HepG2 (cell line): ENCODE measurements around the gene PISD. TPM values are rescaled to one million over a fixed set of nuclear protein-coding genes. Genes with fewer than 3 reads are reported as not detected.

Experiments
- AHR ChIP-seq: IDR thresholded peaks from 2 replicates; pipeline ENCODE4 v1.6.1; 2018; ENCODE audit warnings: missing genetic modification reagents, missing compliant biosample characterization
- ATF5 ChIP-seq: sonication (generic); formaldehyde crosslinking; IDR thresholded peaks from 2 replicates; pipeline ENCODE4 v1.4.0; 2020; ENCODE audit warnings: mild to moderate bottlenecking, low read depth, missing genetic modification reagents
- CCAR2 ChIP-seq: fragments of 200-400 bp; formaldehyde crosslinking; optimal IDR thresholded peaks from 2 replicates; pipeline ENCODE3; 2018; ENCODE audit warnings: low read depth, mild to moderate bottlenecking, low read length, moderate library complexity
- DNMT1 ChIP-seq: sonication (generic); formaldehyde crosslinking; IDR thresholded peaks from 2 replicates; pipeline ENCODE4 v1.5.1; 2020; ENCODE audit warnings: mild to moderate bottlenecking, missing genetic modification reagents
- FOXP1 ChIP-seq, 2 experiments: fragments of 450-650 bp in 1 of 2; IDR thresholded peaks; 2 replicates each; pipeline ENCODE4 v1.6.1; 2017 to 2018; ENCODE audit warnings: antibody characterized with exemption in 1 of 2
- MAX ChIP-seq: IDR thresholded peaks from 2 replicates; pipeline ENCODE4 v1.6.1; 2012; ENCODE audit warnings: inconsistent platforms
- MLLT10 ChIP-seq: sonication (generic); formaldehyde crosslinking; IDR thresholded peaks from 2 replicates; pipeline ENCODE4 v1.4.0; 2020; ENCODE audit warnings: missing genetic modification reagents
- PBX2 ChIP-seq: IDR thresholded peaks from 2 replicates; pipeline ENCODE4 v1.6.1; 2016; ENCODE audit warnings: control low read depth
- POLR2AphosphoS2 ChIP-seq: IDR thresholded peaks from 2 replicates; pipeline ENCODE4 v1.6.1; 2011; ENCODE audit warnings: low read depth, low read length, improper control_type of control experiment
- RCOR2 ChIP-seq: IDR thresholded peaks from 2 replicates; pipeline ENCODE4 v1.6.1; 2016; ENCODE audit warnings: missing biosample characterization, missing genetic modification reagents
- RFX3 ChIP-seq: IDR thresholded peaks from 2 replicates; pipeline ENCODE4 v1.6.1; 2016; ENCODE audit warnings: missing biosample characterization, missing genetic modification reagents
- THAP11 ChIP-seq: IDR thresholded peaks from 2 replicates; pipeline ENCODE4 v1.6.1; 2016; ENCODE audit warnings: missing biosample characterization, missing genetic modification reagents
- ZBTB1 ChIP-seq: sonication (generic); formaldehyde crosslinking; IDR thresholded peaks from 2 replicates; pipeline ENCODE4 v1.4.0; 2020; ENCODE audit warnings: missing genetic modification reagents, borderline replicate concordance
- ZFAT ChIP-seq: sonication (generic); formaldehyde crosslinking; conservative IDR thresholded peaks from 2 replicates; pipeline ENCODE4 v1.8.1; 2023; ENCODE audit warnings: missing genetic modification reagents, inconsistent platforms
- ZFP90 ChIP-seq: sonication (generic); formaldehyde crosslinking; IDR thresholded peaks from 2 replicates; pipeline ENCODE4 v1.8.0; 2022; ENCODE audit warnings: missing genetic modification reagents, mild to moderate bottlenecking, inconsistent platforms, borderline replicate concordance
- ZNF33B ChIP-seq: sonication (generic); formaldehyde crosslinking; IDR thresholded peaks from 2 replicates; pipeline ENCODE4 v1.5.1; 2020; ENCODE audit warnings: mild to moderate bottlenecking, missing genetic modification reagents
- ZNF546 ChIP-seq: sonication (generic); formaldehyde crosslinking; conservative IDR thresholded peaks from 2 replicates; pipeline ENCODE4 v1.8.1; 2023; ENCODE audit warnings: mild to moderate bottlenecking, missing genetic modification reagents
- ZNF713 ChIP-seq: sonication (generic); formaldehyde crosslinking; IDR thresholded peaks from 2 replicates; pipeline ENCODE4 v1.4.0; 2020; ENCODE audit warnings: mild to moderate bottlenecking, missing genetic modification reagents
- ZNF746 ChIP-seq: sonication (generic); formaldehyde crosslinking; IDR thresholded peaks from 2 replicates; pipeline ENCODE4 v1.8.0; 2022; ENCODE audit warnings: mild to moderate bottlenecking, missing genetic modification reagents
- ZNF777 ChIP-seq: sonication (generic); formaldehyde crosslinking; IDR thresholded peaks from 2 replicates; pipeline ENCODE4 v1.4.0; 2020; ENCODE audit warnings: missing genetic modification reagents
- ZNF83 ChIP-seq: sonication (generic); formaldehyde crosslinking; IDR thresholded peaks from 2 replicates; pipeline ENCODE4 v1.4.0; 2020; ENCODE audit warnings: missing genetic modification reagents, mild to moderate bottlenecking, borderline replicate concordance
- polyA plus RNA-seq, 8 experiments: library from polyadenylated mRNA; depleted of rRNA in 3 of 8; stranded (reverse) in 7 of 8; unstranded in 1 of 8; fragments of >200 nt; fragmentation: Illumina TruSeq in 4 of 8; extraction: Trizol in 4 of 8; gene quantifications; 2 replicates each; pipeline versions ENCODE4 v1.2.1 to v1.2.3, GENCODE V29; 2011 to 2016; ENCODE audit warnings: low read depth in 4 of 8, missing spikeins in 1 of 8, mixed read lengths in 1 of 8; ENCODE audit not compliant: insufficient read depth in 1 of 8
- total RNA-seq, 5 experiments: library from RNA; depleted of rRNA; stranded (reverse); fragments of >200 nt; fragmentation: Illumina TruSeq; extraction: Trizol; gene quantifications; 2 replicates each; pipeline ENCODE4 v1.2.3, GENCODE V29; 2016; ENCODE audit warnings: low read depth in 1 of 5
- TF ChIP-seq, protein P1 (sequence below): sonication (generic); formaldehyde crosslinking; IDR thresholded peaks from 2 replicates; pipeline ENCODE4 v1.4.0; 2020; ENCODE audit warnings: missing genetic modification reagents
- TF ChIP-seq, protein P2 (sequence below): sonication (generic); formaldehyde crosslinking; IDR thresholded peaks from 2 replicates; pipeline ENCODE4 v1.4.0; 2020; ENCODE audit warnings: missing genetic modification reagents
- TF ChIP-seq, protein P3 (sequence below): sonication (generic); formaldehyde crosslinking; IDR thresholded peaks from 2 replicates; pipeline ENCODE4 v1.9.0; 2021; ENCODE audit warnings: missing genetic modification reagents, borderline replicate concordance

Gene PISD
- total and polyA plus RNA-seq, 2 of the 13 experiments (the other 11 are each of a cell fraction or from before 2014, with no cell fraction given) = 30.1 to 47.7 TPM

GRCh38 chr22:31586137-31586920, 75.7 kb downstream of the PISD start (continued):
- TF ChIP-seq, protein P1, sequence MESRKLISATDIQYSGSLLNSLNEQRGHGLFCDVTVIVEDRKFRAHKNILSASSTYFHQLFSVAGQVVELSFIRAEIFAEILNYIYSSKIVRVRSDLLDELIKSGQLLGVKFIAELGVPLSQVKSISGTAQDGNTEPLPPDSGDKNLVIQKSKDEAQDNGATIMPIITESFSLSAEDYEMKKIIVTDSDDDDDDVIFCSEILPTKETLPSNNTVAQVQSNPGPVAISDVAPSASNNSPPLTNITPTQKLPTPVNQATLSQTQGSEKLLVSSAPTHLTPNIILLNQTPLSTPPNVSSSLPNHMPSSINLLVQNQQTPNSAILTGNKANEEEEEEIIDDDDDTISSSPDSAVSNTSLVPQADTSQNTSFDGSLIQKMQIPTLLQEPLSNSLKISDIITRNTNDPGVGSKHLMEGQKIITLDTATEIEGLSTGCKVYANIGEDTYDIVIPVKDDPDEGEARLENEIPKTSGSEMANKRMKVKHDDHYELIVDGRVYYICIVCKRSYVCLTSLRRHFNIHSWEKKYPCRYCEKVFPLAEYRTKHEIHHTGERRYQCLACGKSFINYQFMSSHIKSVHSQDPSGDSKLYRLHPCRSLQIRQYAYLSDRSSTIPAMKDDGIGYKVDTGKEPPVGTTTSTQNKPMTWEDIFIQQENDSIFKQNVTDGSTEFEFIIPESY (CRISPR knock-in tag) = no peak
- TF ChIP-seq MAX (peak; percentile 49; the same call in 1 of the 2 replicates), THAP11 (CRISPR knock-in tag) (0 out of 2 replicates have a peak, but pooled peaks have one; percentile 43), ZFAT (no peak), ZFP90 (CRISPR knock-in tag) (no peak), ATF5 (no peak), DNMT1 (CRISPR knock-in tag) (no peak), ZNF33B (CRISPR knock-in tag) (no peak), ZNF746 (CRISPR knock-in tag) (peak; percentile 62; the same call in 1 of the 2 replicates), PBX2 (CRISPR knock-in tag) (no peak), RFX3 (no peak), CCAR2 (no peak), FOXP1 (IDR thresholded peaks at IDR 0.05) (no peak), FOXP1 (CRISPR knock-in tag; IDR thresholded peaks at IDR 0.05) (no peak; the same call in 1 of the 2 replicates), ZNF777 (no peak), ZBTB1 (no peak), ZNF546 (CRISPR knock-in tag) (no peak), RCOR2 (CRISPR knock-in tag) (peak; percentile 85), ZNF713 (no peak), AHR (CRISPR knock-in tag) (no peak), ZNF83 (CRISPR knock-in tag) (no peak), POLR2AphosphoS2 (no peak), MLLT10 (CRISPR knock-in tag) (no peak)
- TF ChIP-seq, protein P2, sequence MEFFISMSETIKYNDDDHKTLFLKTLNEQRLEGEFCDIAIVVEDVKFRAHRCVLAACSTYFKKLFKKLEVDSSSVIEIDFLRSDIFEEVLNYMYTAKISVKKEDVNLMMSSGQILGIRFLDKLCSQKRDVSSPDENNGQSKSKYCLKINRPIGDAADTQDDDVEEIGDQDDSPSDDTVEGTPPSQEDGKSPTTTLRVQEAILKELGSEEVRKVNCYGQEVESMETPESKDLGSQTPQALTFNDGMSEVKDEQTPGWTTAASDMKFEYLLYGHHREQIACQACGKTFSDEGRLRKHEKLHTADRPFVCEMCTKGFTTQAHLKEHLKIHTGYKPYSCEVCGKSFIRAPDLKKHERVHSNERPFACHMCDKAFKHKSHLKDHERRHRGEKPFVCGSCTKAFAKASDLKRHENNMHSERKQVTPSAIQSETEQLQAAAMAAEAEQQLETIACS = no peak
- TF ChIP-seq, protein P3, sequence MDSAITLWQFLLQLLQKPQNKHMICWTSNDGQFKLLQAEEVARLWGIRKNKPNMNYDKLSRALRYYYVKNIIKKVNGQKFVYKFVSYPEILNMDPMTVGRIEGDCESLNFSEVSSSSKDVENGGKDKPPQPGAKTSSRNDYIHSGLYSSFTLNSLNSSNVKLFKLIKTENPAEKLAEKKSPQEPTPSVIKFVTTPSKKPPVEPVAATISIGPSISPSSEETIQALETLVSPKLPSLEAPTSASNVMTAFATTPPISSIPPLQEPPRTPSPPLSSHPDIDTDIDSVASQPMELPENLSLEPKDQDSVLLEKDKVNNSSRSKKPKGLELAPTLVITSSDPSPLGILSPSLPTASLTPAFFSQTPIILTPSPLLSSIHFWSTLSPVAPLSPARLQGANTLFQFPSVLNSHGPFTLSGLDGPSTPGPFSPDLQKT (CRISPR knock-in tag) = no peak
